SK-N-SH treated with all-trans-retinoic acid at 6 μM for 48 hours (cell line): Measurements from ENCODE around the gene UVSSA.

Experiments
- CSDC2 ChIP-seq: fragments of 250-450 bp; sonication (Bioruptor Pico); IDR thresholded peaks from 2 replicates; pipeline ENCODE4 v1.5.0; 2020; ENCODE audit warnings: mild to moderate bottlenecking, moderate library complexity
- ESRRG ChIP-seq: fragments of 250-450 bp; sonication (Bioruptor Pico); IDR thresholded peaks from 2 replicates; pipeline ENCODE4 v1.6.1; 2021; ENCODE audit warnings: mild to moderate bottlenecking
- GLIS3 ChIP-seq: fragments of 250-450 bp; sonication (Bioruptor Pico); IDR thresholded peaks from 2 replicates; pipeline ENCODE4 v1.5.0; 2020; ENCODE audit warnings: mild to moderate bottlenecking, moderate library complexity
- RARB ChIP-seq: fragments of 250-450 bp; sonication (Bioruptor Pico); IDR thresholded peaks from 2 replicates; pipeline ENCODE4 v1.8.0; 2021; ENCODE audit warnings: mild to moderate bottlenecking, moderate library complexity
- ZFP3 ChIP-seq: fragments of 250-450 bp; sonication (Bioruptor Pico); IDR thresholded peaks from 2 replicates; pipeline ENCODE4 v1.5.0; 2020; ENCODE audit warnings: mild to moderate bottlenecking, moderate library complexity
- ZFP30 ChIP-seq: fragments of 450-650 bp; formaldehyde crosslinking; IDR thresholded peaks from 2 replicates; pipeline ENCODE4 v1.5.0; 2022; ENCODE audit warnings: mild to moderate bottlenecking, moderate library complexity
- ZNF565 ChIP-seq: fragments of 450-650 bp; formaldehyde crosslinking; conservative IDR thresholded peaks from 2 replicates; pipeline ENCODE4 v1.5.0; 2020; ENCODE audit warnings: low read depth, mild to moderate bottlenecking, moderate library complexity
- ZNF8 ChIP-seq: fragments of 450-650 bp; formaldehyde crosslinking; IDR thresholded peaks from 2 replicates; pipeline ENCODE4 v1.5.0; 2020; ENCODE audit warnings: mild to moderate bottlenecking, moderate library complexity
- TF ChIP-seq, protein P1 (sequence below): fragments of 250-450 bp; sonication (Bioruptor Pico); IDR thresholded peaks from 2 replicates; pipeline ENCODE4 v1.8.0; 2021; ENCODE audit warnings: low read depth, mild to moderate bottlenecking, moderate library complexity, borderline replicate concordance
- TF ChIP-seq, protein P2 (sequence below): fragments of 250-450 bp; sonication (Bioruptor Pico); IDR thresholded peaks from 2 replicates; pipeline ENCODE4 v1.5.0; 2020; ENCODE audit warnings: mild to moderate bottlenecking, moderate library complexity
- TF ChIP-seq, protein P3 (sequence below): fragments of 250-450 bp; sonication (Bioruptor Pico); IDR thresholded peaks from 2 replicates; pipeline ENCODE4 v1.8.0; 2020; ENCODE audit warnings: mild to moderate bottlenecking, moderate library complexity, borderline replicate concordance

DNA sequence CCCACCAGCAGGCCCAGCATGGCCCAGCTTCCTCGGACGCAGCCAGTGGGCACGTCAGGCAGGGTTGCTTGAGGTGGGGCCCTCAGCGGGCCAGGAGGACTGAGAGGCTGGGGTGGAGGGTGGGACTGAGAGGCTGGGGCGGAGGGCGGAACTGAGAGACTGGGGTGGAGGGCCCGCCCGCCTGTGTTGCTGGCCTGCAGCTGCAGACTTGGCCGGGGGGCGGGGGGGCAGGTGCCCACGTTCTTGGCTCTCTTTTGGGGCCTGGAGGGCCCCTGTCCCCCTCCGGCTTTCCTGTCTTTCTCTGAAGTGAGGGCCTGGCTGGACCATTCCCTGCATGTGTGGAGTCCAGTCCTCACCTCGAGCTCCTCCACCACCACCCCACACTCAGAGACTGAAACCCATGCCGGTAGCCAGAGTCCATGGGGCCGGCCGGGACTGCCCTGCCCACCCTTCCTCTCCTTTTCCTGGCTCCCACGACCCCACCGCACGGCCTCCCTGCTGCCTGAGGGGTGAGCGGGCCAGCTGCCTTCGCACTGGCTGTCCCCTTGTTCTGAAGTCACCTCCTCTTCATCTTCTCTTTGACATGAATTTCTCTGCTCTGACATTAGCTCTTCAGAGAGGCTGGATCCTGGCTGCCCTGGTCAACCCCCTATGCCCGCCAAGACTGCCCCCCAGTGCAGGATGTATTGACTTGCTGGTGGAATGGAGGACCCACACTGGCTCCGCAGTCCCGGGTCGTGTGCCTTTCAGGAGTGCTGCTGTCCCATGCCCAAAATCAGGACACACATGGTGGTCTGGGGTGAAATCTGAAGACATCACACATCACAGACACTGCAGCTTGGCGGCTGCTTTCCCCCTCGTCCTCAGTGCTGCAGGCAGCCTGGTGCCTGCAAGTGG is 69.3 kb downstream of the UVSSA start:
- TF ChIP-seq ZFP3 (CRISPR knock-in tag) (no peak), ZNF8 (CRISPR knock-in tag) (no peak), ESRRG (CRISPR knock-in tag) (no peak), RARB (CRISPR knock-in tag) (no peak), CSDC2 (CRISPR knock-in tag) (no peak), ZNF565 (CRISPR knock-in tag) (no peak), ZFP30 (CRISPR knock-in tag) (no peak), GLIS3 (CRISPR knock-in tag) (no peak)
- TF ChIP-seq, protein P1, sequence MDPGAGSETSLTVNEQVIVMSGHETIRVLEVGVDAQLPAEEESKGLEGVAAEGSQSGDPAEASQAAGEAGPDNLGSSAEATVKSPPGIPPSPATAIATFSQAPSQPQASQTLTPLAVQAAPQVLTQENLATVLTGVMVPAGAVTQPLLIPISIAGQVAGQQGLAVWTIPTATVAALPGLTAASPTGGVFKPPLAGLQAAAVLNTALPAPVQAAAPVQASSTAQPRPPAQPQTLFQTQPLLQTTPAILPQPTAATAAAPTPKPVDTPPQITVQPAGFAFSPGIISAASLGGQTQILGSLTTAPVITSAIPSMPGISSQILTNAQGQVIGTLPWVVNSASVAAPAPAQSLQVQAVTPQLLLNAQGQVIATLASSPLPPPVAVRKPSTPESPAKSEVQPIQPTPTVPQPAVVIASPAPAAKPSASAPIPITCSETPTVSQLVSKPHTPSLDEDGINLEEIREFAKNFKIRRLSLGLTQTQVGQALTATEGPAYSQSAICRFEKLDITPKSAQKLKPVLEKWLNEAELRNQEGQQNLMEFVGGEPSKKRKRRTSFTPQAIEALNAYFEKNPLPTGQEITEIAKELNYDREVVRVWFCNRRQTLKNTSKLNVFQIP (CRISPR knock-in tag), result no peak
- TF ChIP-seq, protein P2, sequence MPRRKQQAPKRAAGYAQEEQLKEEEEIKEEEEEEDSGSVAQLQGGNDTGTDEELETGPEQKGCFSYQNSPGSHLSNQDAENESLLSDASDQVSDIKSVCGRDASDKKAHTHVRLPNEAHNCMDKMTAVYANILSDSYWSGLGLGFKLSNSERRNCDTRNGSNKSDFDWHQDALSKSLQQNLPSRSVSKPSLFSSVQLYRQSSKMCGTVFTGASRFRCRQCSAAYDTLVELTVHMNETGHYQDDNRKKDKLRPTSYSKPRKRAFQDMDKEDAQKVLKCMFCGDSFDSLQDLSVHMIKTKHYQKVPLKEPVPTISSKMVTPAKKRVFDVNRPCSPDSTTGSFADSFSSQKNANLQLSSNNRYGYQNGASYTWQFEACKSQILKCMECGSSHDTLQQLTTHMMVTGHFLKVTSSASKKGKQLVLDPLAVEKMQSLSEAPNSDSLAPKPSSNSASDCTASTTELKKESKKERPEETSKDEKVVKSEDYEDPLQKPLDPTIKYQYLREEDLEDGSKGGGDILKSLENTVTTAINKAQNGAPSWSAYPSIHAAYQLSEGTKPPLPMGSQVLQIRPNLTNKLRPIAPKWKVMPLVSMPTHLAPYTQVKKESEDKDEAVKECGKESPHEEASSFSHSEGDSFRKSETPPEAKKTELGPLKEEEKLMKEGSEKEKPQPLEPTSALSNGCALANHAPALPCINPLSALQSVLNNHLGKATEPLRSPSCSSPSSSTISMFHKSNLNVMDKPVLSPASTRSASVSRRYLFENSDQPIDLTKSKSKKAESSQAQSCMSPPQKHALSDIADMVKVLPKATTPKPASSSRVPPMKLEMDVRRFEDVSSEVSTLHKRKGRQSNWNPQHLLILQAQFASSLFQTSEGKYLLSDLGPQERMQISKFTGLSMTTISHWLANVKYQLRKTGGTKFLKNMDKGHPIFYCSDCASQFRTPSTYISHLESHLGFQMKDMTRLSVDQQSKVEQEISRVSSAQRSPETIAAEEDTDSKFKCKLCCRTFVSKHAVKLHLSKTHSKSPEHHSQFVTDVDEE (CRISPR knock-in tag), result no peak
- TF ChIP-seq, protein P3, sequence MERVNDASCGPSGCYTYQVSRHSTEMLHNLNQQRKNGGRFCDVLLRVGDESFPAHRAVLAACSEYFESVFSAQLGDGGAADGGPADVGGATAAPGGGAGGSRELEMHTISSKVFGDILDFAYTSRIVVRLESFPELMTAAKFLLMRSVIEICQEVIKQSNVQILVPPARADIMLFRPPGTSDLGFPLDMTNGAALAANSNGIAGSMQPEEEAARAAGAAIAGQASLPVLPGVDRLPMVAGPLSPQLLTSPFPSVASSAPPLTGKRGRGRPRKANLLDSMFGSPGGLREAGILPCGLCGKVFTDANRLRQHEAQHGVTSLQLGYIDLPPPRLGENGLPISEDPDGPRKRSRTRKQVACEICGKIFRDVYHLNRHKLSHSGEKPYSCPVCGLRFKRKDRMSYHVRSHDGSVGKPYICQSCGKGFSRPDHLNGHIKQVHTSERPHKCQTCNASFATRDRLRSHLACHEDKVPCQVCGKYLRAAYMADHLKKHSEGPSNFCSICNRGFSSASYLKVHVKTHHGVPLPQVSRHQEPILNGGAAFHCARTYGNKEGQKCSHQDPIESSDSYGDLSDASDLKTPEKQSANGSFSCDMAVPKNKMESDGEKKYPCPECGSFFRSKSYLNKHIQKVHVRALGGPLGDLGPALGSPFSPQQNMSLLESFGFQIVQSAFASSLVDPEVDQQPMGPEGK (CRISPR knock-in tag), result no peak
